ENCODE measurements around the gene EVC. TPM values are rescaled to one million over a fixed set of nuclear protein-coding genes. Genes with fewer than 3 reads are reported as not detected.
"Not testable (repeated sequence)": the region's sequence is repeated elsewhere in the genome, so short reads cannot be mapped to it uniquely, and the experiment has no call there.

The EVC gene
- total RNA-seq, 2 experiments from 2014 or later: 0.70 to 1.5 TPM

GRCh38 chr4:5836943-5837342 is 125.9 kb downstream of the EVC start:
- no peak for TF ChIP-seq CTCF (IDR thresholded peaks at IDR 0.05)
- CTCF ChIA-PET: no interaction called here
- H3K27ac Mint-ChIP-seq: no peak overlapping the region

GRCh38 chr4:5837483-5837882 is 126.5 kb downstream of the EVC start:
- H3K27me3 ChIP-seq (ENCODE audit: control insufficient read depth in 1 of 2, insufficient read depth in 2 of 2, low read length in 2 of 2); H3K36me3 Mint-ChIP-seq (ENCODE audit: low read depth); H3K36me3 ChIP-seq (ENCODE audit: insufficient read depth, low read length); intact Hi-C loops (cut with DNase I, micrococcal nuclease); H3K9me3 ChIP-seq (ENCODE audit: control insufficient read depth in 1 of 2, insufficient read depth in 1 of 2, low read length in 2 of 2); H3K27ac Mint-ChIP-seq; H3K4me3 Mint-ChIP-seq; CTCF ChIA-PET; H3K27ac ChIP-seq (ENCODE audit: low read depth in 1 of 2, low read length in 2 of 2); H3K9me3 Mint-ChIP-seq; H3K4me1 ChIP-seq (ENCODE audit: insufficient read depth, low read length); POLR2A ChIA-PET; H3K4me3 ChIP-seq (ENCODE audit: low read length); DNase-seq; H3K27me3 Mint-ChIP-seq; ATAC-seq (ENCODE audit: poor library complexity); H3K4me1 Mint-ChIP-seq (ENCODE audit: low read depth): not testable (repeated sequence)

More at GRCh38 chr4:5836943-5837342, 125.9 kb downstream of the EVC start:
- POLR2A ChIA-PET: no interaction called here
- Histone ChIP-seq H3K4me1 (ENCODE audit: insufficient read depth, low read length) (no peaks in the 10 kb centered on the region), H3K27ac (ENCODE audit: low read depth in 1 of 2, low read length in 2 of 2) (no peak overlapping the region), H3K4me3 (ENCODE audit: low read length) (no peak overlapping the region), H3K9me3 (ENCODE audit: control insufficient read depth in 1 of 2, insufficient read depth in 1 of 2, low read length in 2 of 2) (peaks cover 0 to 7% of the 10 kb centered on the region in 2 experiments), H3K36me3 (ENCODE audit: insufficient read depth, low read length) (no peaks in the 10 kb centered on the region), H3K27me3 (ENCODE audit: control insufficient read depth in 1 of 2, insufficient read depth in 2 of 2, low read length in 2 of 2) (no peaks in the 10 kb centered on the region)
- Mint-ChIP-seq H3K36me3 (ENCODE audit: low read depth) (no peaks in the 10 kb centered on the region), H3K27me3 (peaks cover 6% of the 10 kb centered on the region), H3K4me1 (ENCODE audit: low read depth) (no peaks in the 10 kb centered on the region), H3K4me3 (no peak overlapping the region), H3K9me3 (no peaks in the 10 kb centered on the region)
- DNase-seq (no peak), ATAC-seq (ENCODE audit: poor library complexity) (no peak)
- intact Hi-C loops (cut with DNase I, micrococcal nuclease): no loop called here

- POLR2A ChIA-PET: no interaction called here
- Histone ChIP-seq H3K4me3 (ENCODE audit: low read length) (no peak overlapping the region), H3K4me1 (ENCODE audit: insufficient read depth, low read length) (no peaks in the 10 kb centered on the region), H3K9me3 (ENCODE audit: control insufficient read depth in 1 of 2, insufficient read depth in 1 of 2, low read length in 2 of 2) (peaks cover 0 to 14% of the 10 kb centered on the region in 2 experiments), H3K36me3 (ENCODE audit: insufficient read depth, low read length) (no peaks in the 10 kb centered on the region), H3K27ac (ENCODE audit: low read depth in 1 of 2, low read length in 2 of 2) (no peak overlapping the region), H3K27me3 (ENCODE audit: control insufficient read depth in 1 of 2, insufficient read depth in 2 of 2, low read length in 2 of 2) (no peaks in the 10 kb centered on the region)
- CTCF ChIA-PET: no interaction called here
- no peak overlapping the region for H3K4me3 Mint-ChIP-seq
- no peaks in the 10 kb centered on the region for H3K9me3 Mint-ChIP-seq
- no peak overlapping the region for H3K27ac Mint-ChIP-seq
- ATAC-seq (ENCODE audit: poor library complexity) (no peak), DNase-seq (no peak)
- TF ChIP-seq CTCF (IDR thresholded peaks at IDR 0.05): no peak
- peaks cover 6% of the 10 kb centered on the region for H3K27me3 Mint-ChIP-seq
- no peaks in the 10 kb centered on the region for H3K4me1 Mint-ChIP-seq (ENCODE audit: low read depth)
- H3K36me3 Mint-ChIP-seq (ENCODE audit: low read depth): no peaks in the 10 kb centered on the region
- intact Hi-C loops (cut with DNase I, micrococcal nuclease): no loop called here
Observed at GRCh38 chr4:5839332-5839731, 128.3 kb downstream of the EVC start.
